Activated CD8-positive, alpha-beta T cell treated with anti-CD3 and anti-CD28 coated beads for 36 hours (primary cell): Measurements from ENCODE around the gene DPM3. TPM values are rescaled to one million over a fixed set of nuclear protein-coding genes. Genes with fewer than 3 reads are reported as not detected.
"Not testable (repeated sequence)": the region's sequence is repeated elsewhere in the genome, so short reads cannot be mapped to it uniquely, and the experiment has no call there.

Experiments used
- ATAC-seq: fragments of 200-7000 bp; cut with Tn5 transposase; one replicate; pipeline ENCODE4 v1.10.0; 2021; ENCODE audit warnings: mild to moderate bottlenecking, moderate library complexity
- CTCF ChIA-PET: fragments of 350-600 bp; sonication (Branson Sonifier 250); formaldehyde crosslinking; loops from one replicate; lab custom pipeline; 2021; ENCODE audit warnings: antibody characterized with exemption; lab: Charles Lee
- POLR2A ChIA-PET: fragments of 350-600 bp; sonication (Branson Sonifier 250); formaldehyde crosslinking; loops from one replicate; lab custom pipeline; 2021; ENCODE audit warnings: antibody characterized with exemption; lab: Charles Lee
- DNase-seq: peaks from one replicate; pipeline ENCODE4 v3.0.0-alpha.2; 2020
- H3K27ac Mint-ChIP-seq: one replicate; pipeline ENCODE4 v1.8.0; 2021; ENCODE audit warnings: mild to moderate bottlenecking, mixed read lengths
- H3K27me3 Mint-ChIP-seq: one replicate; pipeline ENCODE4 v1.8.0; 2021; ENCODE audit warnings: mixed read lengths
- H3K36me3 Mint-ChIP-seq: one replicate; pipeline ENCODE4 v1.8.0; 2021; ENCODE audit warnings: low read depth, mixed read lengths
- H3K4me1 Mint-ChIP-seq: one replicate; pipeline ENCODE4 v1.8.0; 2021; ENCODE audit warnings: low read depth, mixed read lengths
- H3K4me3 Mint-ChIP-seq: one replicate; pipeline ENCODE4 v1.8.0; 2021; ENCODE audit warnings: mild to moderate bottlenecking, moderate library complexity, mixed read lengths
- H3K9me3 Mint-ChIP-seq: one replicate; pipeline ENCODE4 v1.8.0; 2021; ENCODE audit warnings: mixed read lengths
- CTCF ChIP-seq: fragments of 200-600 bp; IDR thresholded peaks from one replicate; pipeline ENCODE4 v1.8.0; 2022; ENCODE audit warnings: antibody characterized with exemption, mild to moderate bottlenecking
- intact Hi-C: fragments of 100-400 bp; cut with micrococcal nuclease; formaldehyde crosslinking; loops from one replicate; pipeline ENCODE4 v1.10.0; 2022
- total RNA-seq, 2 experiments: library from RNA; stranded (reverse); gene quantifications; one replicate each; pipeline ENCODE4 v1.2.3, GENCODE V29; 2021

DPM3 gene
- total RNA-seq, result 10 to 100 TPM; 37.1 to 38.1 TPM

- H3K27ac Mint-ChIP-seq, result peak within 1 kb of the TSS; percentile 97
- intact Hi-C loops, result no loop called here
- H3K9me3 Mint-ChIP-seq, result no peaks in the 10 kb centered on the region
- DNase-seq (peak; percentile 95), ATAC-seq (peak; percentile 78)
- POLR2A ChIA-PET, result interaction anchor here (0.6 to 1.0 kb wide), 2 partner anchors 12 to 45 kb away, joined by 3 read pairs; no protein-coding TSS in a partner anchor
- H3K4me3 Mint-ChIP-seq, result peak within 1 kb of the TSS; percentile 99
- H3K4me1 Mint-ChIP-seq, result peaks cover 27% of the 10 kb centered on the region
- peaks cover 32% of the 10 kb centered on the region for H3K36me3 Mint-ChIP-seq
- CTCF ChIA-PET, result interaction anchor here (0.6 to 9.3 kb wide), 3 partner anchors 10 to 87 kb away, joined by 3 to 69 read pairs (median 3); partner anchors contain the start of genes KRTCAP2 and TRIM46
- no peak for TF ChIP-seq CTCF
- no peaks in the 10 kb centered on the region for H3K27me3 Mint-ChIP-seq
Observed at GRCh38 chr1:155139895-155140629, at the start of gene DPM3. TSS of gene DPM3 (minus strand) at chr1:155140531. CDS start at chr1:155140240, 291 bp downstream.

- intact Hi-C loops, DNase-seq, H3K9me3 Mint-ChIP-seq, H3K27me3 Mint-ChIP-seq, H3K36me3 Mint-ChIP-seq, H3K27ac Mint-ChIP-seq, POLR2A ChIA-PET, ATAC-seq, H3K4me3 Mint-ChIP-seq, CTCF ChIA-PET: not testable (repeated sequence)
- H3K4me1 Mint-ChIP-seq, result peaks cover 20% of the 10 kb centered on the region
Observed at GRCh38 chr1:155189926-155190325, 49.6 kb upstream of the DPM3 start.

- CTCF ChIA-PET, result no interaction called here
- intact Hi-C loops, result no loop called here
- Mint-ChIP-seq H3K4me1 (peaks cover 14% of the 10 kb centered on the region), H3K4me3 (no peak overlapping the region), H3K36me3 (no peaks in the 10 kb centered on the region), H3K9me3 (no peaks in the 10 kb centered on the region), H3K27me3 (no peaks in the 10 kb centered on the region), H3K27ac (peak overlapping the region; percentile 58)
- POLR2A ChIA-PET, result interaction anchor here (1.2 kb wide), 1 partner anchor 14 kb away, joined by 3 read pairs; the partner anchor contains the start of gene TRIM46
- no peak for ATAC-seq
- no peak for DNase-seq
- TF ChIP-seq CTCF, result no peak
Observed at GRCh38 chr1:155188268-155188667, 47.9 kb upstream of the DPM3 start.

- Mint-ChIP-seq H3K4me1 (peaks cover 7% of the 10 kb centered on the region), H3K36me3 (no peaks in the 10 kb centered on the region), H3K9me3 (no peaks in the 10 kb centered on the region), H3K4me3 (no peak overlapping the region), H3K27ac (peak overlapping the region; percentile 53), H3K27me3 (no peaks in the 10 kb centered on the region)
- intact Hi-C loops, result no loop called here
- ChIA-PET CTCF (interaction anchor here (2.6 kb wide), 1 partner anchor 12 kb away, joined by 10 read pairs; no protein-coding TSS in a partner anchor), POLR2A (interaction anchor here (1.2 kb wide), 1 partner anchor 14 kb away, joined by 3 read pairs; the partner anchor contains the start of gene TRIM46)
- no peak for TF ChIP-seq CTCF
- no peak for DNase-seq
- no peak for ATAC-seq
Observed at GRCh38 chr1:155187456-155187891, 47.1 kb upstream of the DPM3 start.

GRCh38 chr1:155186794-155187455 is 46.6 kb upstream of the DPM3 start:
- no peaks in the 10 kb centered on the region for H3K36me3 Mint-ChIP-seq
- POLR2A ChIA-PET, result interaction anchor here (1.0 to 1.2 kb wide), 2 partner anchors 10 to 13 kb away, joined by 3 to 4 read pairs; partner anchors contain the start of gene TRIM46

More at GRCh38 chr1:155186794-155187455, 46.6 kb upstream of the DPM3 start:
- CTCF ChIA-PET, result interaction anchor here (1.3 to 2.6 kb wide), 2 partner anchors 12 to 96 kb away, joined by 3 to 10 read pairs; no protein-coding TSS in a partner anchor
- Mint-ChIP-seq H3K27me3 (no peaks in the 10 kb centered on the region), H3K4me3 (no peak overlapping the region), H3K27ac (peak overlapping the region; percentile 53), H3K9me3 (no peaks in the 10 kb centered on the region), H3K4me1 (peaks cover 2% of the 10 kb centered on the region)
- ATAC-seq (no peak), DNase-seq (no peak)
- intact Hi-C loops, result no loop called here
- TF ChIP-seq CTCF, result no peak
